CD8-positive, alpha-beta memory T cell (primary cell): ENCODE data around the gene MYOZ3. TPM values are rescaled to one million over a fixed set of nuclear protein-coding genes. Genes with fewer than 3 reads are reported as not detected.

Experiments
- CTCF ChIA-PET: fragments of 350-600 bp; sonication (Branson Sonifier 250); formaldehyde crosslinking; loops from one replicate; lab custom pipeline; 2021; ENCODE audit warnings: antibody characterized with exemption; lab: Charles Lee
- POLR2A ChIA-PET: fragments of 350-600 bp; sonication (Branson Sonifier 250); formaldehyde crosslinking; loops from one replicate; lab custom pipeline; 2021; ENCODE audit warnings: antibody characterized with exemption; lab: Charles Lee
- DNase-seq, 5 donors: peaks; one replicate each; pipeline versions ENCODE4 v3.0.0 to v3.0.0-alpha.2; 2020 to 2022; ENCODE audit warnings: mixed read lengths in 1 of 5
- H3K27ac ChIP-seq: one replicate; pipeline ENCODE4 v1.7.0; 2013; ENCODE audit warnings: low read depth, mild to moderate bottlenecking, low read length, moderate library complexity
- H3K27me3 ChIP-seq: 2 replicates; pipeline ENCODE4 v1.7.0; 2013; ENCODE audit warnings: low read length, mild to moderate bottlenecking; ENCODE audit not compliant: insufficient read depth, poor library complexity, severe bottlenecking
- H3K36me3 ChIP-seq: 2 replicates; pipeline ENCODE4 v1.7.0; 2013; ENCODE audit warnings: mild to moderate bottlenecking, low read length, moderate library complexity; ENCODE audit not compliant: insufficient read depth
- H3K4me1 ChIP-seq: 2 replicates; pipeline ENCODE4 v1.7.0; 2013; ENCODE audit warnings: mild to moderate bottlenecking, low read length, moderate library complexity; ENCODE audit not compliant: insufficient read depth
- H3K4me3 ChIP-seq: 2 replicates; pipeline ENCODE4 v1.7.0; 2013; ENCODE audit warnings: mild to moderate bottlenecking, low read length
- H3K9me3 ChIP-seq: 2 replicates; pipeline ENCODE4 v1.7.0; 2013; ENCODE audit warnings: mild to moderate bottlenecking, low read length
- H3K27ac Mint-ChIP-seq, 8 donors: one replicate each; pipeline ENCODE4 v1.8.0; 2020 to 2021; ENCODE audit warnings: mixed read lengths in 8 of 8, mild to moderate bottlenecking in 6 of 8, inconsistent platforms in 3 of 8, moderate library complexity in 3 of 8
- H3K27me3 Mint-ChIP-seq, 2 donors: one replicate each; pipeline ENCODE4 v1.8.0; 2020 to 2021; ENCODE audit warnings: mixed read lengths in 2 of 2, mild to moderate bottlenecking in 1 of 2, moderate library complexity in 1 of 2
- H3K36me3 Mint-ChIP-seq, 3 donors: one replicate each; pipeline ENCODE4 v1.8.0; 2020 to 2021; ENCODE audit warnings: mixed read lengths in 3 of 3, inconsistent platforms in 1 of 3, mild to moderate bottlenecking in 1 of 3
- H3K4me1 Mint-ChIP-seq, 3 donors: one replicate each; pipeline ENCODE4 v1.8.0; 2020 to 2021; ENCODE audit warnings: mixed read lengths in 3 of 3, inconsistent platforms in 1 of 3, mild to moderate bottlenecking in 1 of 3
- H3K4me3 Mint-ChIP-seq, 7 donors: one replicate each; pipeline ENCODE4 v1.8.0; 2020 to 2021; ENCODE audit warnings: mixed read lengths in 7 of 7, mild to moderate bottlenecking in 6 of 7, moderate library complexity in 4 of 7, inconsistent platforms in 2 of 7
- H3K9me3 Mint-ChIP-seq, 5 donors: one replicate each; pipeline ENCODE4 v1.8.0; 2020 to 2022; ENCODE audit warnings: mixed read lengths in 5 of 5, mild to moderate bottlenecking in 3 of 5, moderate library complexity in 2 of 5, inconsistent platforms in 1 of 5
- polyA plus RNA-seq: library from polyadenylated mRNA; unstranded; fragments of 300-500 nt; fragmentation: Illumina TruSeq; gene quantifications from one replicate; pipeline ENCODE4 v1.2.3, GENCODE V29; 2021
- total RNA-seq, 2 experiments: library from RNA; stranded (reverse); gene quantifications; one replicate each; pipeline ENCODE4 v1.2.3, GENCODE V29; 2021

Gene MYOZ3, protein sequence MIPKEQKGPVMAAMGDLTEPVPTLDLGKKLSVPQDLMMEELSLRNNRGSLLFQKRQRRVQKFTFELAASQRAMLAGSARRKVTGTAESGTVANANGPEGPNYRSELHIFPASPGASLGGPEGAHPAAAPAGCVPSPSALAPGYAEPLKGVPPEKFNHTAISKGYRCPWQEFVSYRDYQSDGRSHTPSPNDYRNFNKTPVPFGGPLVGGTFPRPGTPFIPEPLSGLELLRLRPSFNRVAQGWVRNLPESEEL
- total RNA-seq (not detected), polyA plus RNA-seq (not detected)

DNA sequence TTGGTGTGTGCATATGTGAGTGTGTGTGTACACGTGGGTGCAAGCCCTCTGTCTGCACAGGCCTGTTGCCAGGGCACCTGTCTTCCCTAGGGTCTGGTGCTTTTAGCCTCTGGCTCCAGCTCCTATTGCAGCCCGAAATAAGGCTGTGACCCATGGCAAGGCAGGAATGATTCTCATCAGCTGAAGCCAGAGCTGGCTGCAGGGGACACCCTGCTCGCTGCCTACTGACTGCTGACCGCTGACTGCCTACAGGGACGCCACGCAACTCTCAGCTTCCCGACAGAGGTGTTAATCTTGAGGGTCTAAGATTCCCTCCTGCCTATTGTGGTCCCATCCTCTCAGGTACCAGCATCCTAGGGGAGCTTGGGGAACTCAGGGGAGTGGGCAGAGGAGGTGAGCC lies at the start of gene MYOZ3:
Gene MYOZ3, plus strand, starts transcription at position 166 of the 400 bp plus-strand sequence. CDS start 1,691 bp downstream, outside the sequence.
- Mint-ChIP-seq H3K27ac (peak within 1 kb of the TSS in 1 of 8 donors; percentile 30), H3K27me3 (peaks cover 6 to 15% of the 10 kb centered on the region in 2 donors), H3K9me3 (no peaks in the 10 kb centered on the region), H3K4me3 (no peak within 1 kb of the TSS), H3K36me3 (no peaks in the 10 kb centered on the region), H3K4me1 (peaks cover 2 to 8% (median 7%) of the 10 kb centered on the region in 3 donors)
- H3K27me3 ChIP-seq = no peaks in the 10 kb centered on the region
- no peaks in the 10 kb centered on the region for H3K36me3 ChIP-seq
- no peaks in the 10 kb centered on the region for H3K9me3 ChIP-seq
- no peak within 1 kb of the TSS for H3K4me3 ChIP-seq
- H3K27ac ChIP-seq = no peak within 1 kb of the TSS
- ChIA-PET POLR2A (no interaction called here), CTCF (interaction anchor here (1.0 to 1.6 kb wide), 2 partner anchors 100 to 101 kb away, joined by 3 to 4 read pairs; no protein-coding TSS in a partner anchor)
- DNase-seq = no peak
- peaks cover 5% of the 10 kb centered on the region for H3K4me1 ChIP-seq

DNA sequence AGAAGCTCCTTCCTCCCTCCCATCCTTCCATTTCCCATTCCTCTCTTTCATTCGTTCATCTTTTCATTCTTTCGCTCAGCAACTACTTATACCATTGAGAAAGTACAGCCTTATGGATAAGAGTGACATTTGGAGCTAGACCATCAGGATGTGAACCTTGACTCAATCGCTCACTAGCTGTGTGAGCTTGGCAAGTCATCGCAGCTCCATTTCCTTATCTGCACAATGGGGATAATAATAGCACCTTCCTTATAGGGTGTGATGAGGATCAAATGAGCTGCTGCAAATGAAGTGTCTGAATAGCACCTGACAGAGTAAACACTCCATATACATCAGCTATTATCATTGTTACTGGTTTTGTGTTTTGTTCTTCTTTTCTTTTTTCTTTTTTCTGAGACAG lies 48.6 kb upstream of the MYOZ3 start:
- ChIA-PET CTCF (interaction anchor here (1.5 to 1.7 kb wide), 2 partner anchors 51 to 53 kb away, joined by 4 read pairs; no protein-coding TSS in a partner anchor), POLR2A (no interaction called here)
- no peak overlapping the region for H3K4me3 Mint-ChIP-seq
- peaks cover 5 to 13% of the 10 kb centered on the region in 2 donors for H3K27me3 Mint-ChIP-seq
- H3K27ac Mint-ChIP-seq = no peak overlapping the region
- Histone ChIP-seq H3K4me3 (no peak overlapping the region), H3K9me3 (no peaks in the 10 kb centered on the region), H3K36me3 (no peaks in the 10 kb centered on the region), H3K27me3 (no peaks in the 10 kb centered on the region), H3K27ac (no peak overlapping the region), H3K4me1 (no peaks in the 10 kb centered on the region)
- no peak for DNase-seq
- H3K9me3 Mint-ChIP-seq = no peaks in the 10 kb centered on the region
- H3K4me1 Mint-ChIP-seq = no peaks in the 10 kb centered on the region
- H3K36me3 Mint-ChIP-seq = no peaks in the 10 kb centered on the region

DNA sequence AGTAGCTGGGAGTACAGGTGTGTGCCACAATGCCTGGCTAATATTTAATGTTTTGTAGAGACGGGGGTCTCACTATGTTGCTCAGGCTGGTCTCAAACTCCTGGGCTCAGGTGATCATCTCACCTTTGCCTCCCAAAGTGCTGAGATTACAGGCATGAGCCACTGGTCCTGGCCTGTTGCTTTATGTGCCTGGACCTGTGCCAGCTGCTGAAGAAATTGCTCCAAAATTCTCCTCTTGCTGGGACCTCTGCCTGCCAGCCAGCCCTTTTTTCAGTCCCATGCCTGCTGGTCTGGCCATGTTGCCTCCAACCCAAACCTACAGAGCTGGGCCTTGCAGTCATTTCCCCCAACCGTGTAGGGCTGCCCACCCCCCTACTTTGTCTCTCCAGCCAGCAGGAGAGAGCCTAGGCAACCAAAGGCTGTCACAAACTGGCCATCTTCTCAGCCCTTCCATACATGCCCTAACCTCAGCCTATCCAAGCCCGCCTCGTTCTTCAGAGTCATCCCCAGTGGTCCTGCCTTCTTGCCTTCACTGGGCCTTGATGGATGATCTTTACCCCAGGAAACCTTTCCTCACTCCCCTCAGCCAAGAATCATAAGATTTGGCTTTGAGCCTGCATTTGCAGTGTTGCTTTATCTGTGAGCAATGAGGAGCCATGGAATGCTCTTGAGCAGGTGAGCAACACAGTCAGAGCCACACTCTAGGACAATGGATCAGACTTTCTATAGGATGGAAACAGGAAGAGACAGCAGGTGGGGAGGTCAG lies 48.0 kb upstream of the MYOZ3 start:
- peaks cover 7 to 16% of the 10 kb centered on the region in 2 donors for H3K27me3 Mint-ChIP-seq
- Histone ChIP-seq H3K4me1 (no peaks in the 10 kb centered on the region), H3K4me3 (no peak overlapping the region), H3K9me3 (no peaks in the 10 kb centered on the region), H3K27me3 (no peaks in the 10 kb centered on the region), H3K36me3 (no peaks in the 10 kb centered on the region), H3K27ac (no peak overlapping the region)
- DNase-seq = no peak
- POLR2A ChIA-PET = no interaction called here
- CTCF ChIA-PET = interaction anchor here (1.5 to 1.7 kb wide), 2 partner anchors 51 to 53 kb away, joined by 4 read pairs; no protein-coding TSS in a partner anchor
- no peak overlapping the region for H3K27ac Mint-ChIP-seq
- H3K4me3 Mint-ChIP-seq = no peak overlapping the region
- no peaks in the 10 kb centered on the region for H3K36me3 Mint-ChIP-seq
- no peaks in the 10 kb centered on the region for H3K4me1 Mint-ChIP-seq
- H3K9me3 Mint-ChIP-seq = no peaks in the 10 kb centered on the region

DNA sequence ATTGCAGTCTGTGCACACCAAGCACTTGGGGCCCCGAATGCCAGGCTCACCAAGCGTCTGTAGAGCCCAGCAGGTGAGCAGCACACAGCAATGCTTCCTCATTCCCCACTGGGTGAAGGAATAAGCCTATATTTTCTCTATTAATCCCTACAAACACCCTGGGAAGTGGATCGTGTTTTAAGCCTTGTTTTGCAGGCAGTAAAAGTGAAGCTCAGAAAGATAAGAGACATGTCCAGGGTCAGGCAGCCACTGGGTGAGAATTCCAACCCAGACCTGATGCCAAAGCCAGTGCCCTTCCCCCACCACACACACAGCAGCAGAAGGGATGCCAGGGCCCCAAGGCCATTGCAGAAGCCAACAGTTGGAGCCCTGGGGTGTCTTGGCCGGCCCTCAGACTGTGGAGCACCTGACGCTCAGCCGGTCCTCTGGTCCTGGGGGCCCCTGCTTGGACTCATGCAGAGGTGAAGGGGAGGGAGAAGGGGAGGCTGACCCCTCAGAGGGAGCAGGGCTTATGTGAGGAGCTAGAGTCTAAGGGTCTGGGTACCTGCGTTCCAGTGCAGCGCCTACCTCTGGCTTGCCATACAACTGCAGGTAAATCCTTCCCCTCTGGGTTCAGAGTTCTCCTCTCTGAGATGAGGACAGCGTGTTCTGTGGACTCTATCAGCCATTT lies 46.9 kb upstream of the MYOZ3 start:
- H3K27me3 Mint-ChIP-seq = peaks cover 7 to 18% of the 10 kb centered on the region in 2 donors
- no peaks in the 10 kb centered on the region for H3K4me1 ChIP-seq
- H3K36me3 Mint-ChIP-seq = no peaks in the 10 kb centered on the region
- no peaks in the 10 kb centered on the region for H3K4me1 Mint-ChIP-seq
- DNase-seq = no peak
- no peak overlapping the region for H3K4me3 Mint-ChIP-seq
- no peak overlapping the region for H3K27ac Mint-ChIP-seq
- no peaks in the 10 kb centered on the region for H3K9me3 ChIP-seq
- H3K36me3 ChIP-seq = no peaks in the 10 kb centered on the region
- no peak overlapping the region for H3K4me3 ChIP-seq
- POLR2A ChIA-PET = no interaction called here
- CTCF ChIA-PET = no interaction called here
- H3K27ac ChIP-seq = no peak overlapping the region
- H3K27me3 ChIP-seq = no peaks in the 10 kb centered on the region
- no peaks in the 10 kb centered on the region for H3K9me3 Mint-ChIP-seq

DNA sequence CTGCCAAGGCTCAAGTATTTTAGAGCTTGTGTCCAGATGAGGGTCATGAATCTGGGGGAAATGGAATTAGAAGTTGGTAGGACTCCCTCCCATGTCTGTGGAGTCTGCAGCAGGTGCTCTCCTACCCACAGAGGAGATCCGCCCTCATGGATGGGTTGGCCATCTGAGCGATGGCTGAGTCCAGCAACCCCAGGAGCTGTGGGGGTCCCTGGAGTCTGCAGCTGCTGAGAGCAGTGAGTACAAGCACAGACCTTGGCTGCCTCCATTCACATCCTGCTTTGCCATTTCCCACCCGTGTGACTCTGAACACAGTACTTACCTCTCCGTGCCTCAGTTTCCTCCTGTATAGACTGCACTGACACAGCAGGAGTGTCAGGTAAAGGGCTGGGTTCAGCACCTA lies 46.4 kb upstream of the MYOZ3 start:
- no peaks in the 10 kb centered on the region for H3K4me1 ChIP-seq
- no peak overlapping the region for H3K4me3 ChIP-seq
- no peaks in the 10 kb centered on the region for H3K36me3 Mint-ChIP-seq
- no peak for DNase-seq
- H3K27ac Mint-ChIP-seq = peak overlapping the region in 1 of 8 donors; percentile 13
- H3K9me3 ChIP-seq = no peaks in the 10 kb centered on the region
- H3K27me3 ChIP-seq = no peaks in the 10 kb centered on the region
- no peaks in the 10 kb centered on the region for H3K4me1 Mint-ChIP-seq
- H3K4me3 Mint-ChIP-seq = no peak overlapping the region
- H3K9me3 Mint-ChIP-seq = no peaks in the 10 kb centered on the region
- no peaks in the 10 kb centered on the region for H3K36me3 ChIP-seq
- POLR2A ChIA-PET = no interaction called here
- H3K27me3 Mint-ChIP-seq = peaks cover 7 to 18% of the 10 kb centered on the region in 2 donors
- CTCF ChIA-PET = no interaction called here
- H3K27ac ChIP-seq = no peak overlapping the region

DNA sequence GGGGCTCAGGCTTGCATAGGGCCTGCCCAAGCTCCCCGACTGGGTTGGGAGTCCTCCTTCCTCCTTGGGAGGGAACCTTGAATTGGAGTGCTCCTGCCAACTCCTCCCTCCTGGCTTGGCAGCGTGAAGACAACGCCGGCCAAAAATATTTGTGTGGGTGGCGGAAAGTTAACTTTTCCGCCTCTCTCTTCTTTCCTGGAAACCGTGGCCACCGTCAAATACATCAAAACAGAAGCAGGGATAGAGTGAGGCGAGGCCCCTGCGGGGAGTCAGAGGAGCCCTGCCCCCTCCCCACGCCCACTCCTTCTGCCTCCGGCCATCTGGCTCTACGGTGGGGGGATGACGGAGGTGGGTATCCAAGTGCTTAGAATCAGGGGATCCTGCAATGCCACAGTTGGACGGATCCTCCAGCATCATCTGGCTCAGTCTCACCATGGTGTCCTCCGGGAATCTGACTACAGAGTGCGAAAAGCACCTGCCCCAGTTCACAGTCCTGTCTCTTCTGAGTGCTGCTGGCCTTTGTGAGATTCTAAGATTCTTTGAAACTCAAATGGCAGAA lies 45.8 kb upstream of the MYOZ3 start:
- CTCF ChIA-PET = no interaction called here
- Histone ChIP-seq H3K9me3 (no peaks in the 10 kb centered on the region), H3K4me3 (no peak overlapping the region), H3K27ac (no peak overlapping the region), H3K27me3 (no peaks in the 10 kb centered on the region), H3K36me3 (no peaks in the 10 kb centered on the region), H3K4me1 (no peaks in the 10 kb centered on the region)
- Mint-ChIP-seq H3K4me1 (no peaks in the 10 kb centered on the region), H3K36me3 (no peaks in the 10 kb centered on the region), H3K4me3 (no peak overlapping the region), H3K27me3 (peaks cover 7 to 18% of the 10 kb centered on the region in 2 donors), H3K27ac (no peak overlapping the region), H3K9me3 (no peaks in the 10 kb centered on the region)
- POLR2A ChIA-PET = no interaction called here
- DNase-seq = no peak

DNA sequence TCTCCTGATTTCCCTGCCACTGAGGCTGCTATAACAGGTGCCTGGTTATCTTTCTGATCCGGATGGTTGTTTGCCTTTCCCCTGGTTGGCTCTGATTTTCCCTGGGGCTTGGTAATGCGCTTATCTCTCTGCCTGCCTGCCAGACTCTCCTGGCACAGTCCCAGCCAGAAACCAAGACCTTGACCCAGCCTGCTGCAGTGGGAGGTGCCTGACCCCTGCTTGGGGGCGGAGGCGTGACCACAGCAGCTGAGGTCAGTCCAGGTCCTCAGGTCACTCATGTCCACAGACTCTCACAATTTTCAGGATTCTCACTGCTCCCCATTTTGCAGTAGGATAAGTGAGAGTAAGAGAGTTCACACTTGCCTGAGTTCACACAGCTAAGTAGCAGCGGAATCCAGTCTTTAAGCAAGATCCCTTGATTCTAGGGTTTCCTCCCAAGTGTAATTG lies 45.0 kb upstream of the MYOZ3 start:
- Mint-ChIP-seq H3K9me3 (no peaks in the 10 kb centered on the region), H3K36me3 (no peaks in the 10 kb centered on the region), H3K27me3 (peaks cover 6 to 18% of the 10 kb centered on the region in 2 donors), H3K4me3 (no peak overlapping the region), H3K27ac (no peak overlapping the region), H3K4me1 (no peaks in the 10 kb centered on the region)
- ChIA-PET CTCF (no interaction called here), POLR2A (no interaction called here)
- Histone ChIP-seq H3K36me3 (no peaks in the 10 kb centered on the region), H3K9me3 (no peaks in the 10 kb centered on the region), H3K27ac (no peak overlapping the region), H3K4me1 (no peaks in the 10 kb centered on the region), H3K27me3 (no peaks in the 10 kb centered on the region), H3K4me3 (no peak overlapping the region)
- no peak for DNase-seq
